Mesenchymal stem cell (in vitro differentiated cells and primary cell): ENCODE measurements around the gene MNDA.

Experiments
- DNase-seq: peaks from one replicate; pipeline ENCODE4 v3.0.0-alpha.2; 2013
- H2AFZ ChIP-seq: one replicate; pipeline ENCODE4 v1.6.1; 2013; ENCODE audit warnings: low read depth, mild to moderate bottlenecking, control low read depth, inconsistent platforms, low read length, moderate library complexity
- H2AK5ac ChIP-seq: 2 replicates; pipeline ENCODE4 v1.6.1; 2013; ENCODE audit warnings: low read length, moderate library complexity, mild to moderate bottlenecking, inconsistent platforms; ENCODE audit not compliant: severe bottlenecking
- H2BK120ac ChIP-seq: one replicate; pipeline ENCODE4 v1.6.1; 2013; ENCODE audit warnings: low read depth, mild to moderate bottlenecking, inconsistent platforms, low read length, moderate library complexity
- H2BK12ac ChIP-seq, 2 experiments: one replicate each; pipeline ENCODE4 v1.6.1; 2013; ENCODE audit warnings: inconsistent platforms in 2 of 2, low read length in 2 of 2, mild to moderate bottlenecking in 2 of 2, moderate library complexity in 2 of 2, control low read depth in 1 of 2
- H2BK15ac ChIP-seq: one replicate; pipeline ENCODE4 v1.6.1; 2013; ENCODE audit warnings: mild to moderate bottlenecking, low read depth, inconsistent platforms; ENCODE audit not compliant: poor library complexity, severe bottlenecking
- H2BK5ac ChIP-seq: 2 replicates; pipeline ENCODE4 v1.6.1; 2013; ENCODE audit warnings: low read depth, mild to moderate bottlenecking, low read length, control low read depth, inconsistent platforms; ENCODE audit not compliant: poor library complexity, severe bottlenecking
- H3K14ac ChIP-seq, 2 experiments: one replicate each; pipeline ENCODE4 v1.6.1; 2013; ENCODE audit warnings: inconsistent platforms in 2 of 2, low read length in 2 of 2, control low read depth in 1 of 2, mild to moderate bottlenecking in 1 of 2, moderate library complexity in 1 of 2
- H3K18ac ChIP-seq, 2 experiments: one replicate each; pipeline ENCODE4 v1.6.1; 2013; ENCODE audit warnings: inconsistent platforms in 2 of 2, low read length in 2 of 2, control low read depth in 1 of 2, low read depth in 1 of 2, mild to moderate bottlenecking in 1 of 2
- H3K23ac ChIP-seq, 2 experiments: one replicate each; pipeline ENCODE4 v1.6.1; 2013; ENCODE audit warnings: inconsistent platforms in 2 of 2, low read length in 2 of 2, mild to moderate bottlenecking in 2 of 2, moderate library complexity in 2 of 2, control low read depth in 1 of 2
- H3K27ac ChIP-seq: 2 replicates; pipeline ENCODE4 v1.5.1; 2013; ENCODE audit warnings: mild to moderate bottlenecking, moderate library complexity, low read length, control low read depth, inconsistent platforms; ENCODE audit not compliant: poor library complexity, severe bottlenecking
- H3K27me3 ChIP-seq, 2 experiments: 2 replicates each; pipeline versions ENCODE4 v1.6.1 to v1.7.0; 2013; ENCODE audit warnings: low read length in 2 of 2, mild to moderate bottlenecking in 2 of 2, moderate library complexity in 2 of 2, control low read depth in 1 of 2, inconsistent platforms in 1 of 2; ENCODE audit not compliant: control insufficient read depth in 1 of 2, insufficient read depth in 1 of 2
- H3K36me3 ChIP-seq, 2 experiments: 2 replicates each; pipeline versions ENCODE4 v1.6.1 to v1.7.0; 2013; ENCODE audit warnings: low read length in 2 of 2, control low read depth in 1 of 2, inconsistent platforms in 1 of 2, low read depth in 1 of 2, mild to moderate bottlenecking in 1 of 2; ENCODE audit not compliant: insufficient read depth in 2 of 2, control insufficient read depth in 1 of 2
- H3K4ac ChIP-seq, 2 experiments: one replicate each; pipeline ENCODE4 v1.6.1; 2013; ENCODE audit warnings: inconsistent platforms in 2 of 2, low read length in 2 of 2, mild to moderate bottlenecking in 2 of 2, moderate library complexity in 2 of 2, control low read depth in 1 of 2, low read depth in 1 of 2
- H3K4me1 ChIP-seq: 2 replicates; pipeline ENCODE4 v1.6.1; 2013; ENCODE audit warnings: low read depth, low read length, control low read depth; ENCODE audit not compliant: control insufficient read depth, insufficient read depth
- H3K4me2 ChIP-seq: 2 replicates; pipeline ENCODE4 v1.6.1; 2013; ENCODE audit warnings: low read length, mild to moderate bottlenecking, inconsistent platforms; ENCODE audit not compliant: poor library complexity, severe bottlenecking
- H3K4me3 ChIP-seq, 2 experiments: 2 replicates each; pipeline versions ENCODE4 v1.5.1 to v1.7.0; 2013; ENCODE audit warnings: low read length in 2 of 2, mild to moderate bottlenecking in 2 of 2, control low read depth in 1 of 2, low read depth in 1 of 2; ENCODE audit not compliant: insufficient read depth in 1 of 2
- H3K79me1 ChIP-seq: replicated peaks from 2 replicates; pipeline ENCODE4 v1.6.1; 2013; ENCODE audit warnings: mild to moderate bottlenecking, control low read depth, low read length, inconsistent platforms; ENCODE audit not compliant: poor library complexity, severe bottlenecking
- H3K9ac ChIP-seq: 2 replicates; pipeline ENCODE4 v1.7.0; 2013; ENCODE audit warnings: mild to moderate bottlenecking, low read length, moderate library complexity
- H3K9me3 ChIP-seq: 2 replicates; pipeline ENCODE4 v1.7.0; 2013; ENCODE audit warnings: mild to moderate bottlenecking, low read length; ENCODE audit not compliant: control insufficient read depth
- H4K8ac ChIP-seq: one replicate; pipeline ENCODE4 v1.6.1; 2013; ENCODE audit warnings: inconsistent platforms, mild to moderate bottlenecking, low read length, moderate library complexity
- H4K91ac ChIP-seq: one replicate; pipeline ENCODE4 v1.6.1; 2013; ENCODE audit warnings: mild to moderate bottlenecking, low read length, inconsistent platforms
- WGBS: methylation state at CpG from one replicate; pipeline ENCODE4 v1.1.7; 2013; ENCODE audit warnings: mixed read lengths; 5-methylcytosine and 5-hydroxymethylcytosine counted together

The MNDA gene

GRCh38 chr1:158799689-158800088, 31.5 kb upstream of the MNDA start:
- no peak overlapping the region for H3K4me2 ChIP-seq
- no peak overlapping the region for H3K18ac ChIP-seq
- H3K27me3 ChIP-seq = peaks cover 0 to 6% of the 10 kb centered on the region in 2 experiments
- H3K27ac ChIP-seq = no peak overlapping the region
- no peak overlapping the region for H3K23ac ChIP-seq
- H4K91ac ChIP-seq = no peak overlapping the region
- H2AK5ac ChIP-seq = no peak overlapping the region
- H2BK15ac ChIP-seq = no peak overlapping the region
- no peak overlapping the region for H2AFZ ChIP-seq
- no peak overlapping the region for H4K8ac ChIP-seq
- H3K4me3 ChIP-seq = no peak overlapping the region
- no peaks in the 10 kb centered on the region for H3K79me1 ChIP-seq
- no peak overlapping the region for H3K9ac ChIP-seq
- no peaks in the 10 kb centered on the region for H3K9me3 ChIP-seq
- H2BK12ac ChIP-seq = no peak overlapping the region
- WGBS = 68% methylated on average over 2 of the region's 4 CpGs
- DNase-seq = no peak
- no peak overlapping the region for H3K14ac ChIP-seq
- no peaks in the 10 kb centered on the region for H3K4me1 ChIP-seq
- no peak overlapping the region for H2BK5ac ChIP-seq
- H3K4ac ChIP-seq = no peak overlapping the region
- H2BK120ac ChIP-seq = no peak overlapping the region
- H3K36me3 ChIP-seq = no peaks in the 10 kb centered on the region

GRCh38 chr1:158800526-158800925, 30.6 kb upstream of the MNDA start:
- Histone ChIP-seq H4K91ac (no peak overlapping the region), H3K27ac (no peak overlapping the region), H3K79me1 (no peaks in the 10 kb centered on the region), H3K4me2 (no peak overlapping the region), H2BK15ac (no peak overlapping the region), H3K4me3 (no peak overlapping the region), H3K4me1 (no peaks in the 10 kb centered on the region), H2BK12ac (no peak overlapping the region), H2BK5ac (no peak overlapping the region), H3K36me3 (no peaks in the 10 kb centered on the region), H2BK120ac (no peak overlapping the region), H3K4ac (no peak overlapping the region), H3K23ac (no peak overlapping the region), H3K18ac (no peak overlapping the region), H4K8ac (no peak overlapping the region), H3K9ac (no peak overlapping the region), H3K27me3 (peaks cover 0 to 6% of the 10 kb centered on the region in 2 experiments), H3K14ac (no peak overlapping the region), H3K9me3 (no peaks in the 10 kb centered on the region), H2AFZ (no peak overlapping the region), H2AK5ac (no peak overlapping the region)
- DNase-seq = no peak
- WGBS = 74% methylated on average over 1 of the region's 2 CpGs

GRCh38 chr1:158801396-158801795, 29.8 kb upstream of the MNDA start:
- H3K9me3 ChIP-seq = no peaks in the 10 kb centered on the region
- H3K14ac ChIP-seq = no peak overlapping the region
- H3K36me3 ChIP-seq = no peaks in the 10 kb centered on the region
- no peak overlapping the region for H4K8ac ChIP-seq
- no peak overlapping the region for H2AK5ac ChIP-seq
- no peak overlapping the region for H2BK5ac ChIP-seq
- H2BK15ac ChIP-seq = no peak overlapping the region
- H3K4me3 ChIP-seq = no peak overlapping the region
- no peak overlapping the region for H3K23ac ChIP-seq
- no peak overlapping the region for H2AFZ ChIP-seq
- no peaks in the 10 kb centered on the region for H3K4me1 ChIP-seq
- no peak overlapping the region for H4K91ac ChIP-seq
- no peak overlapping the region for H3K27ac ChIP-seq
- DNase-seq = no peak
- WGBS = 88% methylated on average over 1 of the region's 1 CpG
- no peaks in the 10 kb centered on the region for H3K79me1 ChIP-seq
- H2BK12ac ChIP-seq = no peak overlapping the region
- H3K27me3 ChIP-seq = peaks cover 0 to 6% of the 10 kb centered on the region in 2 experiments
- no peak overlapping the region for H3K4ac ChIP-seq
- no peak overlapping the region for H3K18ac ChIP-seq
- no peak overlapping the region for H2BK120ac ChIP-seq
- H3K4me2 ChIP-seq = no peak overlapping the region
- no peak overlapping the region for H3K9ac ChIP-seq

GRCh38 chr1:158803678-158804077, 27.5 kb upstream of the MNDA start:
- H3K4me3 ChIP-seq = no peak overlapping the region
- H2AFZ ChIP-seq = no peak overlapping the region
- no peak overlapping the region for H4K8ac ChIP-seq
- no peak overlapping the region for H4K91ac ChIP-seq
- peaks cover 0 to 2% of the 10 kb centered on the region in 2 experiments for H3K27me3 ChIP-seq
- no peak overlapping the region for H2BK5ac ChIP-seq
- H2BK120ac ChIP-seq = no peak overlapping the region
- H3K4ac ChIP-seq = no peak overlapping the region
- no peaks in the 10 kb centered on the region for H3K9me3 ChIP-seq
- no peak for DNase-seq
- H3K9ac ChIP-seq = no peak overlapping the region
- H3K14ac ChIP-seq = no peak overlapping the region
- no peak overlapping the region for H3K27ac ChIP-seq
- H2BK15ac ChIP-seq = no peak overlapping the region
- no peak overlapping the region for H3K23ac ChIP-seq
- no peak overlapping the region for H2BK12ac ChIP-seq
- H3K79me1 ChIP-seq = no peaks in the 10 kb centered on the region
- no peak overlapping the region for H3K4me2 ChIP-seq
- H3K18ac ChIP-seq = no peak overlapping the region
- H3K36me3 ChIP-seq = no peaks in the 10 kb centered on the region
- no peak overlapping the region for H2AK5ac ChIP-seq
- H3K4me1 ChIP-seq = no peaks in the 10 kb centered on the region
- WGBS = no CpG with 5 or more reads among the region's 1 CpG
